ENCODE data around the gene RPGRIP1L.

Gene RPGRIP1L

GRCh38 chr16:53643474-53643873 is 60.2 kb downstream of the RPGRIP1L start:
- DNase-seq, result no peak

GRCh38 chr16:53642094-53642493 is 61.6 kb downstream of the RPGRIP1L start:
- no peak for DNase-seq

GRCh38 chr16:53636978-53637377 is 66.7 kb downstream of the RPGRIP1L start:
- DNase-seq, result no peak

- no peak for DNase-seq
Measured at GRCh38 chr16:53632526-53632925, 71.1 kb downstream of the RPGRIP1L start.

GRCh38 chr16:53631236-53632025 is 72.2 kb downstream of the RPGRIP1L start:
- no peak for DNase-seq

GRCh38 chr16:53629607-53630312 is 73.9 kb downstream of the RPGRIP1L start:
- DNase-seq, result no peak

GRCh38 chr16:53629151-53629550 is 74.5 kb downstream of the RPGRIP1L start:
- DNase-seq, result no peak

- no peak for DNase-seq
Measured at GRCh38 chr16:53626811-53627210, 76.8 kb downstream of the RPGRIP1L start.

GRCh38 chr16:53626161-53626560 is 77.5 kb downstream of the RPGRIP1L start:
- DNase-seq, result no peak

GRCh38 chr16:53625221-53625620 is 78.4 kb downstream of the RPGRIP1L start:
- no peak for DNase-seq

- DNase-seq, result no peak
Measured at GRCh38 chr16:53622315-53622714, 81.3 kb downstream of the RPGRIP1L start.

- DNase-seq, result no peak
Measured at GRCh38 chr16:53620476-53620875, 83.2 kb downstream of the RPGRIP1L start.

GRCh38 chr16:53619235-53619634 is 84.4 kb downstream of the RPGRIP1L start:
- DNase-seq, result no peak

- no peak for DNase-seq
Measured at GRCh38 chr16:53614346-53614745, 89.3 kb downstream of the RPGRIP1L start.

GRCh38 chr16:53612003-53612402 is 91.7 kb downstream of the RPGRIP1L start:
- no peak for DNase-seq

- no peak for DNase-seq
Measured at GRCh38 chr16:53611179-53611696, 92.4 kb downstream of the RPGRIP1L start.

GRCh38 chr16:53609536-53609935 is 94.1 kb downstream of the RPGRIP1L start:
- no peak for DNase-seq

- no peak for DNase-seq
Measured at GRCh38 chr16:53608094-53608493, 95.6 kb downstream of the RPGRIP1L start.

GRCh38 chr16:53605831-53606400 is 97.7 kb downstream of the RPGRIP1L start:
- no peak for DNase-seq

GRCh38 chr16:53605356-53605755 is 98.3 kb downstream of the RPGRIP1L start:
- no peak for DNase-seq

GRCh38 chr16:53601961-53602360 is 101.7 kb downstream of the RPGRIP1L start:
- DNase-seq, result no peak

- DNase-seq, result no peak
Measured at GRCh38 chr16:53600616-53601015, 103.0 kb downstream of the RPGRIP1L start.

GRCh38 chr16:53600126-53600525 is 103.5 kb downstream of the RPGRIP1L start:
- no peak for DNase-seq

GRCh38 chr16:53599548-53599947 is 104.1 kb downstream of the RPGRIP1L start:
- DNase-seq, result no peak
